H1 (cell line): ENCODE measurements around the gene HSD11B1L. TPM values are rescaled to one million over a fixed set of nuclear protein-coding genes. Genes with fewer than 3 reads are reported as not detected.
A peak's percentile ranks its signal among the peaks of the same experiment; 100 is the strongest.

Experiments
- ASH2L ChIP-seq: fragments of 200-600, 300-600 bp; sonication (generic); IDR thresholded peaks from one replicate; pipeline ENCODE4 v1.7.1; 2017; ENCODE audit warnings: low read length
- BACH1 ChIP-seq: IDR thresholded peaks from 2 replicates; pipeline ENCODE4 v1.6.1; 2012; ENCODE audit warnings: low read length, improper control_type of control experiment
- CBX5 ChIP-seq: fragments of 300-800, 300-1000 bp; sonication (generic); IDR thresholded peaks from 2 replicates; pipeline ENCODE4 v1.7.1; 2016; ENCODE audit warnings: antibody characterized with exemption, low read length, low read depth
- CREB1 ChIP-seq: IDR thresholded peaks from 2 replicates; pipeline ENCODE4 v1.6.1; 2012; ENCODE audit warnings: inconsistent platforms
- CTBP2 ChIP-seq: IDR thresholded peaks from 2 replicates; pipeline ENCODE4 v1.7.0; 2011; ENCODE audit warnings: borderline replicate concordance, mild to moderate bottlenecking, moderate library complexity, mixed read lengths, low read length; ENCODE audit not compliant: insufficient read depth, insufficient read length
- EP300 ChIP-seq, 2 experiments: IDR thresholded peaks; 1 replicate in 1 of 2; 2 replicates in 1 of 2; pipeline ENCODE4 v1.6.1; 2011 to 2012; ENCODE audit warnings: low read depth in 2 of 2, low read length in 2 of 2, mild to moderate bottlenecking in 2 of 2, borderline replicate concordance in 1 of 2, inconsistent platforms in 1 of 2, moderate library complexity in 1 of 2
- GABPA ChIP-seq: IDR thresholded peaks from 2 replicates; pipeline ENCODE4 v1.6.1; 2011; ENCODE audit warnings: mild to moderate bottlenecking, low read length, moderate library complexity, borderline replicate concordance; ENCODE audit not compliant: insufficient read depth
- HDAC2 ChIP-seq, 2 experiments: fragments of 300-600 bp in 1 of 2; sonication (generic) in 1 of 2; IDR thresholded peaks; 2 replicates each; pipeline ENCODE4 v1.6.1; 2011 to 2012; ENCODE audit warnings: low read depth in 2 of 2, low read length in 2 of 2, mild to moderate bottlenecking in 2 of 2, moderate library complexity in 2 of 2, borderline replicate concordance in 1 of 2, inconsistent platforms in 1 of 2
- HDAC6 ChIP-seq: IDR thresholded peaks from one replicate; pipeline ENCODE4 v1.7.1; 2012; ENCODE audit warnings: low read depth, mild to moderate bottlenecking, inconsistent platforms, low read length, moderate library complexity
- NRF1 ChIP-seq: IDR thresholded peaks from 2 replicates; pipeline ENCODE4 v1.6.1; 2011; ENCODE audit warnings: mild to moderate bottlenecking, low read depth, low read length, improper control_type of control experiment
- RXRA ChIP-seq: IDR thresholded peaks from 2 replicates; pipeline ENCODE4 v1.6.1; 2011; ENCODE audit warnings: low read depth, mild to moderate bottlenecking, low read length, moderate library complexity; ENCODE audit not compliant: insufficient read depth
- SIN3A ChIP-seq, 2 experiments: IDR thresholded peaks in 1 of 2; conservative IDR thresholded peaks in 1 of 2; 2 replicates each; pipeline ENCODE4 v1.6.1; 2011 to 2012; ENCODE audit warnings: low read length in 2 of 2, improper control_type of control experiment in 1 of 2, low read depth in 1 of 2, mild to moderate bottlenecking in 1 of 2
- SUZ12 ChIP-seq: fragments of 200-600 bp; sonication (generic); IDR thresholded peaks from 2 replicates; pipeline ENCODE4 v1.6.1; 2012; ENCODE audit warnings: mild to moderate bottlenecking, inconsistent platforms, low read length, moderate library complexity, mixed read lengths
- TAF1 ChIP-seq: IDR thresholded peaks from 2 replicates; pipeline ENCODE4 v1.6.1; 2011; ENCODE audit warnings: mild to moderate bottlenecking, low read depth, low read length
- polyA plus RNA-seq, 7 experiments: library from polyadenylated mRNA; depleted of rRNA in 3 of 7; stranded (reverse) in 5 of 7; unstranded in 2 of 7; fragments of >200 nt in 5 of 7; fragments of 200-250 nt in 2 of 7; gene quantifications; 1 replicate in 5 of 7; 2 replicates in 1 of 7; 4 replicates in 1 of 7; pipeline versions ENCODE4 v1.2.1 to v1.2.3, GENCODE V29; 2011 to 2013; ENCODE audit warnings: missing spikeins in 2 of 7, mixed read lengths in 2 of 7
- total RNA-seq: library from RNA; stranded (reverse); fragmentation: NEBNext Ultra II Directional; extraction: Animal tissue kit (Norgen Biotek cat#: 25700); gene quantifications from 2 replicates; pipeline ENCODE4 v1.2.1, GENCODE V29; 2021
- TF ChIP-seq, protein P1 (sequence below): IDR thresholded peaks from 2 replicates; pipeline ENCODE4 v1.6.1; 2011; ENCODE audit warnings: low read depth, mild to moderate bottlenecking, low read length; ENCODE audit not compliant: insufficient read depth
- TF ChIP-seq, protein P2 (sequence below), 3 experiments: IDR thresholded peaks; 1 replicate in 2 of 3; 2 replicates in 1 of 3; pipeline versions ENCODE4 v1.5.1 to v1.6.1; 2011; ENCODE audit warnings: low read length in 3 of 3, mild to moderate bottlenecking in 3 of 3, inconsistent platforms in 2 of 3, low read depth in 1 of 3, moderate library complexity in 1 of 3; ENCODE audit not compliant: insufficient read depth in 1 of 3; ENCODE audit errors: control extremely low read depth in 1 of 3
- TF ChIP-seq, protein P3 (sequence below): IDR thresholded peaks from 2 replicates; pipeline ENCODE4 v1.6.1; 2012; ENCODE audit warnings: low read length, inconsistent platforms

The HSD11B1L gene
- total and polyA plus RNA-seq, 2 of the 8 experiments (the other 6 are each of a cell fraction or from before 2014, with no cell fraction given) = 8.2 to 20.6 TPM

DNA sequence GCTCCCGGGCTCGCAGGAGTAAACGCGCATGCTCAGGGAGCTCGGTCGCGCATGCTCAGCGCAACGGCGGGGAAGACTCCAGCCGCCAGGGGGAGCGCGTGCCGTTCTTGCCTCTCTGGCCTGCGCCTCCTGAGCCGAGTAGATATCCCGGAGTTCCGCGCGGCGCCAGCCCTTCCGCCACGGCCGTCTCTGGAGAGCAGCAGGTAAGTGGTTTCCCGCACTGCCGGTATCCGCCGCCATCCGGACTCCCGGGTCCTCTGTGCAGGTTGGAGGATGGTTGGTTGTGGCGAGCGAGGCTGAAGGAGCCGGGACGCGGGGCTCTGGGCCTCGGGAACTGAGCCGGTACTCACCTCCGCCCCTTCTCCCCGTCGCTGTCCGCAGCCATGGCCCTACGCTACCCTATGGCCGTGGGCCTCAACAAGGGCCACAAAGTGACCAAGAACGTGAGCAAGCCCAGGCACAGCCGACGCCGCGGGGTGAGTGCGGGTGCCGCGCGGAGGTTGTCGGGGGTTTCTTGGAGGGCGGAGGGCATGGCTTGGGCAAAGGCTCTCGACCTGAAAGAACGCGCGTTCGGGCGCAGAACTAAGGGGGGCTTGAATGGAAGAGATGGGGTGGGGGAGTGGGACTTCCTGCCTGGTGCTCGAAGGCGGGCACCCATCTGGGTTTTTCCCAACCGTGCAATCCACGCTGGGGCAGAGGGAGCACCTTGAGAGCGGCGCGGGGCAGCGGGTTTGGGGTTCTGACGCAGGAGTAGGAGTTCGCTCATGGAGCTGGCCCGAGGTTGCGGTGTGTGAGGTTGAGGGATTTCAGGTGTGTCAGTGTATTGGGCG is 9.5 kb downstream of the HSD11B1L start, which contains the start of gene RPL36 (continued):
- no peak for TF ChIP-seq CTBP2
- no peak for TF ChIP-seq BACH1
- TF ChIP-seq, protein P1, sequence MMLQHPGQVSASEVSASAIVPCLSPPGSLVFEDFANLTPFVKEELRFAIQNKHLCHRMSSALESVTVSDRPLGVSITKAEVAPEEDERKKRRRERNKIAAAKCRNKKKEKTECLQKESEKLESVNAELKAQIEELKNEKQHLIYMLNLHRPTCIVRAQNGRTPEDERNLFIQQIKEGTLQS = peak; percentile 83
- TF ChIP-seq GABPA = no peak; the same call in 1 of the 2 replicates
- TF ChIP-seq, protein P2, sequence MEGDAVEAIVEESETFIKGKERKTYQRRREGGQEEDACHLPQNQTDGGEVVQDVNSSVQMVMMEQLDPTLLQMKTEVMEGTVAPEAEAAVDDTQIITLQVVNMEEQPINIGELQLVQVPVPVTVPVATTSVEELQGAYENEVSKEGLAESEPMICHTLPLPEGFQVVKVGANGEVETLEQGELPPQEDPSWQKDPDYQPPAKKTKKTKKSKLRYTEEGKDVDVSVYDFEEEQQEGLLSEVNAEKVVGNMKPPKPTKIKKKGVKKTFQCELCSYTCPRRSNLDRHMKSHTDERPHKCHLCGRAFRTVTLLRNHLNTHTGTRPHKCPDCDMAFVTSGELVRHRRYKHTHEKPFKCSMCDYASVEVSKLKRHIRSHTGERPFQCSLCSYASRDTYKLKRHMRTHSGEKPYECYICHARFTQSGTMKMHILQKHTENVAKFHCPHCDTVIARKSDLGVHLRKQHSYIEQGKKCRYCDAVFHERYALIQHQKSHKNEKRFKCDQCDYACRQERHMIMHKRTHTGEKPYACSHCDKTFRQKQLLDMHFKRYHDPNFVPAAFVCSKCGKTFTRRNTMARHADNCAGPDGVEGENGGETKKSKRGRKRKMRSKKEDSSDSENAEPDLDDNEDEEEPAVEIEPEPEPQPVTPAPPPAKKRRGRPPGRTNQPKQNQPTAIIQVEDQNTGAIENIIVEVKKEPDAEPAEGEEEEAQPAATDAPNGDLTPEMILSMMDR (IDR thresholded peaks at IDR 0.05; ENCODE audit: control extremely low read depth in 1 of 3, insufficient read depth in 1 of 3, low read depth in 1 of 3, low read length in 3 of 3) = peak; percentile 93 to 100 (median 99)
- TF ChIP-seq, protein P3, sequence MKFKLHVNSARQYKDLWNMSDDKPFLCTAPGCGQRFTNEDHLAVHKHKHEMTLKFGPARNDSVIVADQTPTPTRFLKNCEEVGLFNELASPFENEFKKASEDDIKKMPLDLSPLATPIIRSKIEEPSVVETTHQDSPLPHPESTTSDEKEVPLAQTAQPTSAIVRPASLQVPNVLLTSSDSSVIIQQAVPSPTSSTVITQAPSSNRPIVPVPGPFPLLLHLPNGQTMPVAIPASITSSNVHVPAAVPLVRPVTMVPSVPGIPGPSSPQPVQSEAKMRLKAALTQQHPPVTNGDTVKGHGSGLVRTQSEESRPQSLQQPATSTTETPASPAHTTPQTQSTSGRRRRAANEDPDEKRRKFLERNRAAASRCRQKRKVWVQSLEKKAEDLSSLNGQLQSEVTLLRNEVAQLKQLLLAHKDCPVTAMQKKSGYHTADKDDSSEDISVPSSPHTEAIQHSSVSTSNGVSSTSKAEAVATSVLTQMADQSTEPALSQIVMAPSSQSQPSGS = no peak
- TF ChIP-seq HDAC6 = no peak
- TF ChIP-seq TAF1 = peak; percentile 100
- TF ChIP-seq NRF1 = peak; percentile 96
- TF ChIP-seq ASH2L = peak; percentile 31
- TF ChIP-seq SIN3A (conservative IDR thresholded peaks at IDR 0.05 in 1 of 2, IDR thresholded peaks at IDR 0.05 in 1 of 2; ENCODE audit: low read depth in 1 of 2, low read length in 2 of 2) = peak; percentile 16 to 77; a peak in 1 of 4 replicates
- no peak for TF ChIP-seq CBX5
- no peak for TF ChIP-seq RXRA
- TF ChIP-seq SUZ12 = no peak
- TF ChIP-seq HDAC2 (IDR thresholded peaks at IDR 0.05; ENCODE audit: borderline replicate concordance in 1 of 2, low read depth in 2 of 2, low read length in 2 of 2) = no peak
- peak; percentile 61; the same call in 1 of the 2 replicates for TF ChIP-seq CREB1
- no peak; a peak in 1 of 3 replicates for TF ChIP-seq EP300 (IDR thresholded peaks at IDR 0.05; ENCODE audit: borderline replicate concordance in 1 of 2, low read depth in 2 of 2, low read length in 2 of 2)
